ENCODE measurements around the gene RPS27L. TPM values are rescaled to one million over a fixed set of nuclear protein-coding genes. Genes with fewer than 3 reads are reported as not detected.

The RPS27L gene
- total and polyA plus RNA-seq, 9 of the 15 experiments (the other 6 are each of a cell fraction or from before 2014, with no cell fraction given) = 72.2 to 382 (median 116) TPM

DNA sequence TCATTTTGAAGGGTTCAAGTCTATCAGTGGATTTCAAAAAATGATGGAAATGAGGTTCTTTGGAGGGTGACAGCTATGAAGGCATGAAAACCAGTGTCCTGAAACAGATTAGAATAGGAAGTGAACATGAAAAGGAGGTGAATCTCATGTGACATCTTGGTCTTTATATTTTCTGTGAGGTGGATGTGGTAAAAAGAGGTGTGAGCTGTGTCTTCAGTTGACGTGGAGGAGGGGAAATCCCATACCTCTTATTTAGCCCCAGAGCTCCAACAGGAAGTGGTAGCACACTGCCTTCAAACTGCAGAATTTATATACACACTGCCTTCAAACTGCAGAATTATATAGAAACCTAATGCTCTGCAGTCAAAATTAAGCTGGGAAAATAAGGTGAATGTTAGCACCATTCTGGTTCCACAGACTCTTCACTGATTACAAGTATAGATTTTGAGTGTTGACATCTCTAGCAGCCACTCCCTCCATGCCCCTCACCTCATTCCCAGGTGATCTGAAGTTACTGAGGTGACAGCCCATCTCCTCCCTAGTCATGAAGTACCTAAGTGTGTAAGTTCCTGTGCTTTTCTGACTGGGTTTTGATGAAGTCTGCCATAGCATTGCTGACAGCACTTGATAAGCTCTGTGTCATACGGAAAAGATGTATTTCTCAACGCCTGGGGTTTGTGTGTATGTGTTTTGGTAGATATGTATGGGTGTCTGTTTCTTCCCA, 34.8 kb upstream of the RPS27L start (continued):
- TF ChIP-seq, protein P1, sequence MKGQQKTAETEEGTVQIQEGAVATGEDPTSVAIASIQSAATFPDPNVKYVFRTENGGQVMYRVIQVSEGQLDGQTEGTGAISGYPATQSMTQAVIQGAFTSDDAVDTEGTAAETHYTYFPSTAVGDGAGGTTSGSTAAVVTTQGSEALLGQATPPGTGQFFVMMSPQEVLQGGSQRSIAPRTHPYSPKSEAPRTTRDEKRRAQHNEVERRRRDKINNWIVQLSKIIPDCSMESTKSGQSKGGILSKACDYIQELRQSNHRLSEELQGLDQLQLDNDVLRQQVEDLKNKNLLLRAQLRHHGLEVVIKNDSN (CRISPR knock-in tag; IDR thresholded peaks at IDR 0.05) = no peak
- TF ChIP-seq SETDB1 (IDR thresholded peaks at IDR 0.05; ENCODE audit: low read length) (no peak), SIN3A (IDR thresholded peaks at IDR 0.05; ENCODE audit: borderline replicate concordance in 2 of 2, control insufficient read depth in 1 of 2, low read depth in 2 of 2, low read length in 2 of 2) (0 out of 4 replicates have a peak, but pooled peaks of 1 of the 2 experiments have one; percentile 46), ATF1 (CRISPR knock-in tag; IDR thresholded peaks at IDR 0.05) (no peak), ATF1 (tag; IDR thresholded peaks at IDR 0.05) (0 out of 2 replicates have a peak, but pooled peaks have one; percentile 33), SMARCA5 (IDR thresholded peaks at IDR 0.05) (no peak), OTX1 (CRISPR knock-in tag; IDR thresholded peaks at IDR 0.05) (peak; percentile 4; the same call in 1 of the 2 replicates), TRIM28 (IDR thresholded peaks at IDR 0.05) (no peak), ZKSCAN3 (CRISPR knock-in tag; IDR thresholded peaks at IDR 0.05) (no peak), TRIM24 (IDR thresholded peaks at IDR 0.05) (peak; percentile 39 to 57; a peak in 2 of 4 replicates), TEAD4 (IDR thresholded peaks at IDR 0.05; ENCODE audit: low read length) (peak; percentile 87), TEAD4 (CRISPR knock-in tag; IDR thresholded peaks at IDR 0.05; ENCODE audit: borderline replicate concordance) (no peak), FIP1L1 (IDR thresholded peaks at IDR 0.05; ENCODE audit: low read depth, low read length, poor library complexity, severe bottlenecking) (no peak), ZNF445 (CRISPR knock-in tag; IDR thresholded peaks at IDR 0.05; ENCODE audit: low read depth) (no peak), HMGN3 (IDR thresholded peaks at IDR 0.05; ENCODE audit: borderline replicate concordance, extremely low read depth, insufficient read length, low read depth, low read length) (no peak), TGIF2 (CRISPR knock-in tag; IDR thresholded peaks at IDR 0.05) (no peak), TCF3 (CRISPR knock-in tag; IDR thresholded peaks at IDR 0.05) (peak; percentile 91), SMAD4 (CRISPR knock-in tag; conservative IDR thresholded peaks at IDR 0.05) (0 out of 2 replicates have a peak, but pooled peaks have one; percentile 31), MEF2A (IDR thresholded peaks at IDR 0.05; ENCODE audit: control insufficient read depth, low read depth, low read length) (no peak), CBFA2T3 (IDR thresholded peaks at IDR 0.05) (peak; percentile 93), POLR2AphosphoS5 (IDR thresholded peaks at IDR 0.05; ENCODE audit: control insufficient read depth, insufficient read depth, low read depth, low read length) (peak; percentile 73), LARP7 (IDR thresholded peaks at IDR 0.05) (no peak), PHF8 (IDR thresholded peaks at IDR 0.05; ENCODE audit: borderline replicate concordance, low read length) (no peak)
- TF ChIP-seq, protein P2, sequence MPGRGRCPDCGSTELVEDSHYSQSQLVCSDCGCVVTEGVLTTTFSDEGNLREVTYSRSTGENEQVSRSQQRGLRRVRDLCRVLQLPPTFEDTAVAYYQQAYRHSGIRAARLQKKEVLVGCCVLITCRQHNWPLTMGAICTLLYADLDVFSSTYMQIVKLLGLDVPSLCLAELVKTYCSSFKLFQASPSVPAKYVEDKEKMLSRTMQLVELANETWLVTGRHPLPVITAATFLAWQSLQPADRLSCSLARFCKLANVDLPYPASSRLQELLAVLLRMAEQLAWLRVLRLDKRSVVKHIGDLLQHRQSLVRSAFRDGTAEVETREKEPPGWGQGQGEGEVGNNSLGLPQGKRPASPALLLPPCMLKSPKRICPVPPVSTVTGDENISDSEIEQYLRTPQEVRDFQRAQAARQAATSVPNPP (IDR thresholded peaks at IDR 0.05; ENCODE audit: borderline replicate concordance, insufficient read depth, insufficient read length) = no peak
- TF ChIP-seq, protein P3, sequence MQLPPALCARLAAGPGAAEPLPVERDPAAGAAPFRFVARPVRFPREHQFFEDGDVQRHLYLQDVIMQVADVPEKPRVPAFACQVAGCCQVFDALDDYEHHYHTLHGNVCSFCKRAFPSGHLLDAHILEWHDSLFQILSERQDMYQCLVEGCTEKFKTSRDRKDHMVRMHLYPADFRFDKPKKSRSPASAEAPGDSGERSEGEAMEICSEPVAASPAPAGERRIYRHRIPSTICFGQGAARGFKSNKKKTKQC (CRISPR knock-in tag; IDR thresholded peaks at IDR 0.05) = no peak
- TF ChIP-seq, protein P4, sequence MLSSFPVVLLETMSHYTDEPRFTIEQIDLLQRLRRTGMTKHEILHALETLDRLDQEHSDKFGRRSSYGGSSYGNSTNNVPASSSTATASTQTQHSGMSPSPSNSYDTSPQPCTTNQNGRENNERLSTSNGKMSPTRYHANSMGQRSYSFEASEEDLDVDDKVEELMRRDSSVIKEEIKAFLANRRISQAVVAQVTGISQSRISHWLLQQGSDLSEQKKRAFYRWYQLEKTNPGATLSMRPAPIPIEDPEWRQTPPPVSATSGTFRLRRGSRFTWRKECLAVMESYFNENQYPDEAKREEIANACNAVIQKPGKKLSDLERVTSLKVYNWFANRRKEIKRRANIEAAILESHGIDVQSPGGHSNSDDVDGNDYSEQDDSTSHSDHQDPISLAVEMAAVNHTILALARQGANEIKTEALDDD (IDR thresholded peaks at IDR 0.05) = peak; percentile 78
- TF ChIP-seq, protein P5, sequence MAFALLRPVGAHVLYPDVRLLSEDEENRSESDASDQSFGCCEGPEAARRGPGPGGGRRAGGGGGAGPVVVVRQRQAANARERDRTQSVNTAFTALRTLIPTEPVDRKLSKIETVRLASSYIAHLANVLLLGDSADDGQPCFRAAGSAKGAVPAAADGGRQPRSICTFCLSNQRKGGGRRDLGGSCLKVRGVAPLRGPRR (CRISPR knock-in tag; IDR thresholded peaks at IDR 0.05) = no peak

Measured in K562 (cell line).